H1 (cell line): ENCODE data around the gene XPNPEP1. TPM values are rescaled to one million over a fixed set of nuclear protein-coding genes. Genes with fewer than 3 reads are reported as not detected.

Source experiments
- CTCF ChIA-PET: fragments of 300-600 bp; sonication (Branson Sonifier 250); formaldehyde crosslinking; loops from one replicate; lab custom pipeline; 2021; ENCODE audit not compliant: partially characterized antibody; lab: Charles Lee
- POLR2A ChIA-PET: fragments of 300-600 bp; sonication (Branson Sonifier 250); formaldehyde crosslinking; loops from one replicate; lab custom pipeline; 2021; ENCODE audit warnings: inconsistent platforms; ENCODE audit not compliant: partially characterized antibody; lab: Charles Lee
- DNase-seq, 2 experiments: peaks; one replicate each; pipeline versions ENCODE4 v3.0.0 to v3.0.0-alpha.2; 2010 to 2022; ENCODE audit warnings: low spot score in 2 of 2, low read depth in 1 of 2, mixed read lengths in 1 of 2
- FAIRE-seq: peaks from 2 replicates; lab custom pipeline; 2011; peaks lifted over from hg19 to GRCh38; lab: Jason Lieb, UNC
- H2AFZ ChIP-seq: 2 replicates; pipeline ENCODE4 v1.8.1; 2012; ENCODE audit warnings: low read length, inconsistent platforms
- H2AK5ac ChIP-seq: 2 replicates; pipeline ENCODE4 v1.6.1; 2013; ENCODE audit warnings: low read depth, low read length
- H2BK120ac ChIP-seq: replicated peaks from 2 replicates; pipeline ENCODE3; 2013; ENCODE audit warnings: low read depth, low read length, inconsistent platforms
- H2BK12ac ChIP-seq: 2 replicates; pipeline ENCODE4 v1.6.1; 2013; ENCODE audit warnings: low read depth, low read length
- H2BK15ac ChIP-seq: 2 replicates; pipeline ENCODE4 v1.6.1; 2013; ENCODE audit warnings: low read length
- H2BK20ac ChIP-seq: 2 replicates; pipeline ENCODE4 v1.6.1; 2013; ENCODE audit warnings: low read length
- H2BK5ac ChIP-seq: 2 replicates; pipeline ENCODE4 v1.6.1; 2013; ENCODE audit warnings: low read depth, low read length
- H3K14ac ChIP-seq: 2 replicates; pipeline ENCODE4 v1.6.1; 2013; ENCODE audit warnings: inconsistent platforms; ENCODE audit not compliant: insufficient read length
- H3K18ac ChIP-seq: 2 replicates; pipeline ENCODE4 v1.6.1; 2013; ENCODE audit warnings: low read length; ENCODE audit errors: extremely low read depth
- H3K23ac ChIP-seq: 2 replicates; pipeline ENCODE4 v1.6.1; 2013; ENCODE audit warnings: inconsistent platforms; ENCODE audit not compliant: insufficient read length
- H3K23me2 ChIP-seq: 2 replicates; pipeline ENCODE4 v1.6.1; 2013; ENCODE audit warnings: low read depth, low read length
- H3K27ac ChIP-seq: 2 replicates; pipeline ENCODE4 v1.6.1; 2011; ENCODE audit warnings: low read depth, low read length, inconsistent platforms
- H3K27me3 ChIP-seq, 4 experiments: replicated peaks in 1 of 4; 1 replicate in 1 of 4; 2 replicates in 3 of 4; pipeline versions ENCODE4 v1.6.1 to v1.8.1; 2011 to 2013; ENCODE audit warnings: low read length in 3 of 4, mild to moderate bottlenecking in 3 of 4, inconsistent platforms in 2 of 4, mixed read lengths in 2 of 4, moderate library complexity in 1 of 4; ENCODE audit not compliant: control insufficient read depth in 3 of 4, insufficient read depth in 3 of 4; ENCODE audit errors: extremely low read depth in 1 of 4
- H3K36me3 ChIP-seq, 4 experiments: 2 replicates each; pipeline versions ENCODE4 v1.6.1 to v1.8.1; 2011 to 2013; ENCODE audit warnings: mild to moderate bottlenecking in 4 of 4, low read length in 3 of 4, moderate library complexity in 2 of 4, control low read depth in 1 of 4, inconsistent platforms in 1 of 4; ENCODE audit not compliant: insufficient read depth in 4 of 4, control insufficient read depth in 2 of 4
- H3K4ac ChIP-seq: replicated peaks from 2 replicates; pipeline ENCODE3; 2013; ENCODE audit warnings: low read length, low read depth, mixed read lengths, inconsistent platforms; ENCODE audit not compliant: insufficient read length
- H3K4me1 ChIP-seq, 4 experiments: replicated peaks in 1 of 4; 1 replicate in 1 of 4; 2 replicates in 3 of 4; pipeline versions ENCODE4 v1.6.1 to v1.8.1; 2011 to 2013; ENCODE audit warnings: low read length in 3 of 4, inconsistent platforms in 2 of 4, mixed read lengths in 1 of 4; ENCODE audit not compliant: insufficient read depth in 4 of 4, control insufficient read depth in 3 of 4
- H3K4me2 ChIP-seq, 2 experiments: 2 replicates each; pipeline versions ENCODE4 v1.6.1 to v1.8.1; 2011 to 2013; ENCODE audit warnings: low read depth in 2 of 2, low read length in 2 of 2, control low read depth in 1 of 2, inconsistent platforms in 1 of 2, mild to moderate bottlenecking in 1 of 2; ENCODE audit not compliant: insufficient read depth in 1 of 2
- H3K4me3 ChIP-seq, 4 experiments: fragments of 200-600, 300-600 bp in 1 of 4; sonication (generic), shearing (Covaris generic), sonication (Bioruptor Twin) in 1 of 4; 2 replicates each; pipeline versions ENCODE4 v1.5.1 to v1.8.1; 2011 to 2016; ENCODE audit warnings: low read length in 4 of 4, low read depth in 3 of 4, control low read depth in 2 of 4, inconsistent platforms in 2 of 4, mild to moderate bottlenecking in 2 of 4, mixed read lengths in 1 of 4, moderate library complexity in 1 of 4; ENCODE audit not compliant: insufficient read depth in 2 of 4; ENCODE audit errors: extremely low read depth in 1 of 4
- H3K56ac ChIP-seq: replicated peaks from 2 replicates; pipeline ENCODE3; 2013; ENCODE audit warnings: low read depth, mild to moderate bottlenecking, mixed read lengths, low read length, inconsistent platforms; ENCODE audit not compliant: insufficient read length
- H3K79me1 ChIP-seq: 2 replicates; pipeline ENCODE4 v1.6.1; 2013; ENCODE audit warnings: low read depth, low read length, control low read depth
- H3K79me2 ChIP-seq, 2 experiments: 2 replicates each; pipeline versions ENCODE4 v1.6.1 to v1.8.1; 2012 to 2013; ENCODE audit warnings: low read length in 2 of 2, mild to moderate bottlenecking in 2 of 2, inconsistent platforms in 1 of 2; ENCODE audit not compliant: insufficient read depth in 2 of 2, control insufficient read depth in 1 of 2
- H3K9ac ChIP-seq, 4 experiments: replicated peaks in 1 of 4; 1 replicate in 1 of 4; 2 replicates in 3 of 4; pipeline versions ENCODE4 v1.6.1 to v1.8.1; 2011 to 2013; ENCODE audit warnings: low read depth in 3 of 4, low read length in 3 of 4, control low read depth in 2 of 4, mild to moderate bottlenecking in 2 of 4, moderate library complexity in 2 of 4, inconsistent platforms in 1 of 4; ENCODE audit errors: extremely low read depth in 1 of 4
- H3K9me3 ChIP-seq, 2 experiments: 2 replicates each; pipeline versions ENCODE4 v1.6.1 to v1.8.1; 2012 to 2013; ENCODE audit warnings: mild to moderate bottlenecking in 2 of 2, moderate library complexity in 2 of 2, control low read depth in 1 of 2, inconsistent platforms in 1 of 2, low read depth in 1 of 2, low read length in 1 of 2, mixed read lengths in 1 of 2; ENCODE audit not compliant: insufficient read depth in 2 of 2
- H4K20me1 ChIP-seq, 2 experiments: replicated peaks in 1 of 2; 2 replicates each; pipeline versions ENCODE3 to v1.8.1; 2011 to 2013; ENCODE audit warnings: inconsistent platforms in 2 of 2, low read length in 2 of 2, mild to moderate bottlenecking in 1 of 2; ENCODE audit not compliant: insufficient read depth in 2 of 2, control insufficient read depth in 1 of 2
- H4K5ac ChIP-seq: 2 replicates; pipeline ENCODE4 v1.6.1; 2013; ENCODE audit warnings: low read length, low read depth, mixed read lengths, inconsistent platforms; ENCODE audit not compliant: insufficient read length
- H4K8ac ChIP-seq: 2 replicates; pipeline ENCODE4 v1.8.0; 2013; ENCODE audit warnings: mild to moderate bottlenecking, moderate library complexity, low read length, inconsistent platforms; ENCODE audit not compliant: insufficient read depth; ENCODE audit errors: extremely low read depth
- H4K91ac ChIP-seq: replicated peaks from 2 replicates; pipeline ENCODE3; 2013; ENCODE audit warnings: low read length, mixed read lengths, inconsistent platforms; ENCODE audit not compliant: insufficient read length
- EGR1 ChIP-seq: IDR thresholded peaks from 2 replicates; pipeline ENCODE4 v1.6.1; 2011; ENCODE audit warnings: low read depth, low read length, borderline replicate concordance
- KDM5A ChIP-seq: fragments of 200-600 bp; IDR thresholded peaks from 2 replicates; pipeline ENCODE4 v1.7.1; 2012; ENCODE audit warnings: mild to moderate bottlenecking, low read length, inconsistent platforms, mixed read lengths
- WGBS, 2 experiments: shearing (Covaris generic) in 1 of 2; methylation state at CpG; one replicate each; pipeline versions ENCODE4 v1.1.6 to v1.1.7; 2013 to 2015; ENCODE audit warnings: low lambda C conversion rate in 2 of 2, mixed read lengths in 2 of 2, inconsistent platforms in 1 of 2, low coverage in 1 of 2, missing lambda C conversion rate in 1 of 2; ENCODE audit not compliant: insufficient replicate concordance in 2 of 2, insufficient coverage in 1 of 2, insufficient read length in 1 of 2; ENCODE audit errors: extremely low coverage in 1 of 2, missing lambda C conversion rate in 1 of 2; 5-methylcytosine and 5-hydroxymethylcytosine counted together
- polyA plus RNA-seq, 7 experiments: library from polyadenylated mRNA; depleted of rRNA in 3 of 7; stranded (reverse) in 5 of 7; unstranded in 2 of 7; fragments of >200 nt in 5 of 7; fragments of 200-250 nt in 2 of 7; gene quantifications; 1 replicate in 5 of 7; 2 replicates in 1 of 7; 4 replicates in 1 of 7; pipeline versions ENCODE4 v1.2.1 to v1.2.3, GENCODE V29; 2011 to 2013; ENCODE audit warnings: missing spikeins in 2 of 7, mixed read lengths in 2 of 7
- total RNA-seq: library from RNA; stranded (reverse); fragmentation: NEBNext Ultra II Directional; extraction: Animal tissue kit (Norgen Biotek cat#: 25700); gene quantifications from 2 replicates; pipeline ENCODE4 v1.2.1, GENCODE V29; 2021

The XPNPEP1 gene
- total and polyA plus RNA-seq, 2 of the 8 experiments (the other 6 are each of a cell fraction or from before 2014, with no cell fraction given): 61.1 to 201 TPM

DNA sequence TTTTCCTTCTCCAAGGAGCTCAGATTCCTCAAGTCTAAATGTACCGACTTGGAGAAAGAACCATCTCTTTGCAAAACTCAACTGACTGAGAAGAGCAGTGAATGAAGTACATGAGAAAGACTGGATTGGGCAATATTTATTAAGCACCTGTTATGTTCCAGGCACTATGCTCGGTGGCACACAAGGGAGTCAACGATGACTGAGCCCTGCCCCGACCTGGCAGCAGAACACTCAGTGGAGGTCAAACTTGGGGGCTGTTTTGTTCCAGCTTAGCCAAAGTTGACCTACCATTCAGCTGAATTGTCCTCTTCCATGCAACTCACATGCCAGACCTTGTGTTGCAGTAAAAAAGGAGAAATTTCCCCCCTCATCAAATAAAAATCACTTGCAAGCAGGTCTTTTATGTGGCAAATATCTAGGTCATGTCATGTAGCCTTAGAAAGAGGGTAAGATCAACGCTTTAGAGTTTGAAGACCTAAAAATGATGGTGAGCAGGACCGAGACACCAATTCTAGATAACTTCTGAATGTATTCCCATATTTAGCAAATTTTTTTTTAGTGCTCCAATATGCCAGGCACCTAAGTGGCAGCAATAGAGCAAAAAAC lies 14.3 kb upstream of the XPNPEP1 start:
- Histone ChIP-seq H4K5ac (no peak overlapping the region), H3K4me2 (no peak overlapping the region), H3K4ac (no peak overlapping the region), H3K23me2 (no peaks in the 10 kb centered on the region), H4K91ac (peak overlapping the region; percentile 60), H4K20me1 (no peaks in the 10 kb centered on the region), H2AFZ (no peak overlapping the region), H3K79me2 (no peaks in the 10 kb centered on the region), H3K79me1 (no peaks in the 10 kb centered on the region), H2BK20ac (peak overlapping the region; percentile 87; the same call in 1 of the 2 replicates), H3K56ac (no peak overlapping the region), H3K27ac (no peak overlapping the region), H2BK120ac (peak overlapping the region; percentile 20), H2BK12ac (peak overlapping the region; percentile 86), H3K4me3 (no peak overlapping the region), H3K18ac (peak overlapping the region; percentile 44; the same call in 1 of the 2 replicates), H2AK5ac (0 out of 2 replicates have a peak overlapping the region, but pooled peaks have one; percentile 82), H3K27me3 (no peaks in the 10 kb centered on the region), H3K4me1 (peaks cover 11 to 24% (median 19%) of the 10 kb centered on the region in 4 experiments), H4K8ac (no peak overlapping the region), H3K23ac (no peak overlapping the region), H3K36me3 (no peaks in the 10 kb centered on the region), H2BK15ac (peak overlapping the region; percentile 34; the same call in 1 of the 2 replicates), H3K14ac (no peak overlapping the region), H3K9me3 (no peaks in the 10 kb centered on the region), H2BK5ac (no peak overlapping the region), H3K9ac (no peak overlapping the region)
- WGBS, 2 experiments: 91% methylated on average over 6 of the region's 6 CpGs; no CpG with 5 or more reads in 1 of the 2 experiments
- ChIA-PET CTCF (interaction anchor here (0.7 to 4.7 kb wide), 5 partner anchors 18 to 1705 kb away, joined by 3 to 23 read pairs (median 5); no protein-coding TSS in a partner anchor), POLR2A (no interaction called here)
- DNase-seq: no peak
- no peak for TF ChIP-seq EGR1
- no peak for TF ChIP-seq KDM5A
- no peak for FAIRE-seq
